ENCODE measurements around the gene TERT.

DNA sequence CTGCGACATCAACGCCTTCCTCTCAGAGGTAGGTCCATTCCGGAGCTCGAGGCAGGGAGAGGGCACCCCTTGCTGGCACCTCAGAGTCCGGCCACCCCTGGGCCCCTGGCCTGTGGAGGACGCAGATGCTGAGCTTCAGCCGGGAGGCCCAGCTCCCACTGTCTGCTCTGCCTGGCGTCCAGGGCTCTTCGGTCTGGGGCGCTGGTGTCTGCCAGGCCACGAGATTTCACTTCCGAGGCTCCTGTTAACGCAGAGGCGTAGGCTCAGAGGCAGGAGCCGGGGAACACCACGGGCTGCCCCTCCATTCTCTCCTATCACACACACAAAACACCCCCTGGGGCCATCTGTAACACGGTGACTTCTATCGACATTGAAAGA is 78.0 kb downstream of the TERT start:
- TF ChIP-seq, protein P1, sequence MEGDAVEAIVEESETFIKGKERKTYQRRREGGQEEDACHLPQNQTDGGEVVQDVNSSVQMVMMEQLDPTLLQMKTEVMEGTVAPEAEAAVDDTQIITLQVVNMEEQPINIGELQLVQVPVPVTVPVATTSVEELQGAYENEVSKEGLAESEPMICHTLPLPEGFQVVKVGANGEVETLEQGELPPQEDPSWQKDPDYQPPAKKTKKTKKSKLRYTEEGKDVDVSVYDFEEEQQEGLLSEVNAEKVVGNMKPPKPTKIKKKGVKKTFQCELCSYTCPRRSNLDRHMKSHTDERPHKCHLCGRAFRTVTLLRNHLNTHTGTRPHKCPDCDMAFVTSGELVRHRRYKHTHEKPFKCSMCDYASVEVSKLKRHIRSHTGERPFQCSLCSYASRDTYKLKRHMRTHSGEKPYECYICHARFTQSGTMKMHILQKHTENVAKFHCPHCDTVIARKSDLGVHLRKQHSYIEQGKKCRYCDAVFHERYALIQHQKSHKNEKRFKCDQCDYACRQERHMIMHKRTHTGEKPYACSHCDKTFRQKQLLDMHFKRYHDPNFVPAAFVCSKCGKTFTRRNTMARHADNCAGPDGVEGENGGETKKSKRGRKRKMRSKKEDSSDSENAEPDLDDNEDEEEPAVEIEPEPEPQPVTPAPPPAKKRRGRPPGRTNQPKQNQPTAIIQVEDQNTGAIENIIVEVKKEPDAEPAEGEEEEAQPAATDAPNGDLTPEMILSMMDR (IDR thresholded peaks at IDR 0.05) = no peak
- TF ChIP-seq EP300 (IDR thresholded peaks at IDR 0.05) = no peak
- no peak for TF ChIP-seq POLR2AphosphoS5 (IDR thresholded peaks at IDR 0.05)

Measured in sigmoid colon (tissue), 4 donors.